NCI-H2171 treated with DMSO at 0.1 percent for 48 hours (cell line): ENCODE measurements around the gene TATDN3.
"Not testable (repeated sequence)": the region's sequence is repeated elsewhere in the genome, so short reads cannot be mapped to it uniquely, and the experiment has no call there.

Source experiments
- DNase-seq: peaks from one replicate; lab custom pipeline; 2025; lab: John Stamatoyannopoulos, UW

Gene TATDN3

DNA sequence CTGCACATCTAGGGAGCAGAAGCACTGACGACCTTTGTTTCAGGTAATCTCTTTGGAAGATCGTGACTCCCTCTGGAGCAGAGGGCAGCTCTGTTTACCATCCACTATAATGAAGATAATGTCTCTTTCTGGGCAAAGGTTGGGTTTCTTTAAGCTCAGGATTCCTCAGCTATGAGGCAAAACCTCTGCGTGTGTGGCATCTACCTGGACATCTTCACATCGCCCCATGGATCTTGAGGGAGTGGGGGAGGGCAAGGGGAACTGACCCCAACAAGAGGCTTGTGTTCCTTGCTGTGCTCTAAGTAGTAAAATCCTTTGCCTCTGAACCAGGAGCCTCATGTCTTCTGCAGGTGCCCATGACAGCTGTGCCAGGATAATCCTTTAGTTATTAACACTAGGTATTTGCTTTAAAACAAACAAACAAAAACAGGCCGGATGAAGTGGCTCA, 36.2 kb downstream of the TATDN3 start:
- no peak for DNase-seq

DNA sequence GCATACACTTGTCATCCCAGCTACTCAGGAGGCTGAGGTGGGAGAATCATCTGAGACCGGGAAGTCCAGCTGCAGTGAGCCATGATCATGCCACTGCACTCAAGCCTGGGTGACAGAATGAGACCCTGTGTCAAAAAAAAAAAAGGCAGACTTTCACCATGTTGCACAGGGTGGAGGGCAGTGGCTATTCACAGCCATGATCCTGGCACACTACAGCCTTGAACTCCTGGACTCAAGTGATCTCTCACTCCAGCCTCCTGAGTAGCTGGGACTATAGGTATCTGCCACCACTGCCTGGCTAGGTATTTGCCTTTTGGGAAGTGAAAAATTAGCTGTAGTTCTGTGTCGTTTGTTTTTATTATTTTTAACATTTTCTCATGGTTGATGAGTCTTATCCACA, 36.7 kb downstream of the TATDN3 start:
- DNase-seq = no peak

DNA sequence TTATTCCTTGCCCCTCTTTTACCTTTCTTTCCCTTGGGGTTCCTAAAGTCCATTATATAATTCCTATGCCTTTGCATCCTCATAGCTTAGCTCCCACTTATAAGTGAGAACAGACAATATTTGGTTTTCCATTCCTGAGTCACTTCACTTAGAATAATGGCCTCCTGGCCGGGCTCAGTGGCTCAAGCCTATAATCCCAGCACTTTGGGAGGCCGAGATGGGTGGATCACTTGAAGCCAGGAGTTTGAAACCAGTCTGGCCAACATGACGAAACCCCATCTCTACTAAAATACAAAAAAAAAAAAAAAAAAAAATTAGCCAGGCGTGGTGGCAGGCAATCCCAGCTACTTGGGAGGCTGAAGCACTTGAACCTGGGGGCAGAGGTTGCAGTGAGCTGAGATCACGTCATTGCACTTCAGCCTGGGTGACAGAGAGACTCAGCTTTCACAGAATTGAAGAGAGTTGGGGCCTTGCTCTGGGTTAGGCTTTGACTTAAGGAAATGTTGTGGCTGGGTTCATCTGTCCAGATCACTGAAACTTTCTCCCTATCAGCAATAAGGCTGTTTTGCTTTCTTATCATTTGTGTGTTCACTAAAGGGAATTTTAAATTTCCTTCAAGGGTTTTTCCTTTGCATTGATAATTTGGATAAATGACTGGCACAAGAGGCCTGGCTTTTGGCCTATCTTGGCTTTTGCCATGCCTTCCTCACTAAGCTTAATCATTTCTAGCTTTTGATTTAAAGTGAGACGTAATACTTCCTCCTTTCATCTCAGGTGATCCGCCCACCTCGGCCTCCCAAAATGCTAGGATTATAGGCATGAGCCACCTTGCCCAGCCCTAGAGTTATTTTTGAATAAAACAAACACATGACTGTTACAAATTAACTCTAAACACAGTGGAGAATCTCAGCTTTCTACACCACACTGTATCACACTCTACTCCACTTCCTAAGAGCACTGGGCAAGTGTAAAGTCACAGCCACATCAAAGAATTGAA, 41.8 kb downstream of the TATDN3 start:
- not testable (repeated sequence) for DNase-seq

DNA sequence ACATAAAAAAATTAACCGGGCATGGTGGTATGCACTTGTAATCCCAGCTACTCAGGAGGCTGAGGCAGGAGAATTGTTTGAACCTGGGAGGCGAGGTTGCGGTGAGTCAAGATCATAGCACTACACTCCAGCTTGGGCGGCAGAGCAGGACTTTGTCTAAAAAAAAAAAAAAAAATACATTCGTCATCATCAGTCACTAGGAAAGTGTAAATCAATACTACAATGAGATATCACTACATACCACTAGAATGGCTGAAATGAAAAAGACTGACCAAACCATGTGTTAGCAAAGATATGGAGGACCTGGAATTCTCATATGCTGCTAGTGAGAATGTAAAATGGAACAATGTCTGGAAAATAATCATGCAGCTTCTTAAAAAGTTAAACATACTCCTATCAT, 46.5 kb downstream of the TATDN3 start:
- no peak for DNase-seq

DNA sequence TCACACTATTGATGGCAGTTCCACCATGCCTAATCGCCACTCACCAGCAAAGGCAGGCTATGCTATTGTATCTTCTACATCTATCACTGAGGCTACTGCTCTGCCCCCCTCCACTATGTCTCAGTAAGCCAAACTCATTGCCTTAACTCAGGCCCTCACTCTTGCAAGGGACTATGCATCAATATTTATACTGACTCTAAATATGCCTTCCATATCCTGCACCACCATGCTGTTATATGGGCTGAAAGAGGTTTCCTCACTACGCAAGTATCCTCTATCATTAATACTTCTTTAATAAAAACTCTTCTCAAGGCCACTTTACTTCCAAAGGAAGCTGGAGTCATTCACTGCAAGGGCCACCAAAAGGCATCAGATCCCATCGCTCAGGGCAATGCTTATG, 52.8 kb downstream of the TATDN3 start:
- not testable (repeated sequence) for DNase-seq

DNA sequence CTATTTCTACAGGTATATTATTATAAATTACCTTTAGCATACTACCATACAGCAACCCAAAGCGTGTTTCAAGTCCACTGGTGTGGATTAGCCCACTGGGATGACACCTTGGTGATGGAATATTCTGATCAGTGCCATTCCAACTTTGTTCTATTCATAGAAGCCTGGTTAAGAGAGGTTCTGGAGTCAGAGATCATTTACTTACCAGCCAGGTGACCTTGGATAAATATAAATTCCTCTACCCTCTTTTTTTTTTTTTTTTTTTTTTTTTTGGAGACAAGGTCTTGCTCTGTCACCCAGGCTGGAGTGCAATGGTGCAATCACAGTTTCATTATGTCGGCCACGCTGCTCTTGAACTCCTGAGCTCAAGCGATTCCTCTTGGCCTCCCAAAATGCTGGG, 55.9 kb downstream of the TATDN3 start, which contains the start of gene SPATA45:
SPATA45 (minus strand) TSS at position 101 of the 400 bp plus-strand sequence. CDS start 11,500 bp downstream, outside the sequence.
- DNase-seq = no peak

DNA sequence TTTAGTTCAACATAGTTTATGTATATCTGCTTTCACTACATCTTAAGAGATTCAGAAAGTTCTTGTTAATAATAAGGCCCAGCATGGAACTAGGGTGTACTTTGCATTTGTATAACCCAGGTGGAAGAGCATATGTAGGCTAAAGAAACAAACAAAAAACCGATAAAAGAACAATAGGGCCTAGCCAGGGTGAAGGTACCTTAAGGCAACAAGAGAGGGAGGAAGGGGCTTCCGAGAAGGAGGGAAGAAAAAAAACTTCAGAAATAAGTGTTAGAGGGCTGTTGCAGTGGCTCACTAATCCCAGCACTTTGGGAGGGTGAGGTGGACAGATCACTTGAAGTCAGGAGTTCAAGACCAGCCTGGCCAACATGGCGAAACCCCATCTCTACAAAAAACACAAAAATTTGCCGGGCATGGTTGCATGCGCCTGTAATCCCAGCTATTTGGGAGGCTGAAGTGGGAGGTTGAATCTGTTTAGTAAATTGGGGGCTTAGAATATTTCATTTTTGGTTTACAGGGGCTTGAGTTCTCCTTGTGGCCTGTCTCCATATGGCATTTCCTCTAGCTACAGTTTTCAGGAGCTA, 60.5 kb downstream of the TATDN3 start:
- no peak for DNase-seq

DNA sequence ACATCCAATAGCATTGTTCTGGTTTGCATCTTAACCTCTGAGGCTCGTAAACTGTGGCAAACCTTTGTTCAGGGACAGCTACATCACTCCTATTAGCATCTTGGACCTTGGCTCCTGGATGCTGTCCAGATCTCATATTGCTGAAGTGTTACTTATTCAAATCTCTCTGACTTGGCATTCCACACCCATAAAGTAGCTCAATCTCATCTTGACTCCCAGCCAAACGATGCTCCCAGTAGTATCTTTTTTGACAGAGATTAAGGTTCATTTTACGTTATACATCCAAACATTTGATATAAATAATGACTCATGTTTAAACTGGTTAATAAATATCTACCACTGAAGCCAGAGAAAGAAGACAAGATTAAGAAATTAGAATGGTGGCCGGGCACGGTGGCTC, 62.0 kb downstream of the TATDN3 start:
- DNase-seq = no peak

DNA sequence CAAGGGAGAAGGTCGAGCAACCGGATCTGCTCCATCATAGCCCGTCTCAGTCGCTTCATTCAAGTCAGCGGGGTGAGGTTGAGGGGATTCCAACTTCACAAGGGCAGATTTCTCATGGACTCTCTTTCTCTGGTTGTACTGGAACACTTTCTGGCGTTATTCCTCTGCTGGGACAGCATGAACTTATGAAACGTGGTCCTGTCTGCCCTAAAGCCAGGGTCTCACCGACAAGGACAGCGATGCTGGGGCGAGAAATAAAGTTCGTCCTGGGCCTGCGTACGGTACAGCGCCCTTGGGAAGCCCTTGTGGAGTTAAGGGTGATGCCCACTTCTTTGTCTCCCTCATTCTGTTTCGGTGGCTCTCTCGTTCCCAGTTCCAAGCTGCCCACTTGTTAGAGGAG, 65.1 kb downstream of the TATDN3 start:
- DNase-seq = no peak

DNA sequence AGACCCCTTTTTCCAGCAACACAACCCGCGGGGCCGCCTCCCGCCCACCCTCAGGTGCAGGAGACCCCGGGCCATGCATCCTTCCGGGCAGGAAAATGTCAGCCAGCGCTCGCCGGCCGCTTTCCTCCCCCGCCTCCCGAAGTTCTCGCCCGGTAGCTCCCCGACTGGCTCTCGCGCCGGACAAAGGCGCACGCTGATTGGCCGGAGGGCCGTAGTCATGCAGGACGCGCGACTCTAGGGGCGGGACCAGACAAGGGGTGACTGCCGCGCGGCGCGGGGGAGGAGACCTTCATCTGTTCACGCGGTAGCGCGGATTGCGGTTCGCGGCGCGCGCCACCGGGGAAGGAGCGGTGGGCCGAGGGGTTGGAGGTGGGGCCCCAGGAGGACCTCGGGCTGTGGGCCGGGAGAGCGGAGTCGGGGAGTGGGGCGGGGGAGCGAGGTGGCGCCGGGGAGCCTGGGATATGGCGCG, 66.3 kb downstream of the TATDN3 start, which contains the start of gene FLVCR1:
FLVCR1 (plus strand) TSS at position 284 of the 469 bp plus-strand sequence; CDS start at position 462, 178 bp downstream.
- peak; percentile 96 for DNase-seq

DNA sequence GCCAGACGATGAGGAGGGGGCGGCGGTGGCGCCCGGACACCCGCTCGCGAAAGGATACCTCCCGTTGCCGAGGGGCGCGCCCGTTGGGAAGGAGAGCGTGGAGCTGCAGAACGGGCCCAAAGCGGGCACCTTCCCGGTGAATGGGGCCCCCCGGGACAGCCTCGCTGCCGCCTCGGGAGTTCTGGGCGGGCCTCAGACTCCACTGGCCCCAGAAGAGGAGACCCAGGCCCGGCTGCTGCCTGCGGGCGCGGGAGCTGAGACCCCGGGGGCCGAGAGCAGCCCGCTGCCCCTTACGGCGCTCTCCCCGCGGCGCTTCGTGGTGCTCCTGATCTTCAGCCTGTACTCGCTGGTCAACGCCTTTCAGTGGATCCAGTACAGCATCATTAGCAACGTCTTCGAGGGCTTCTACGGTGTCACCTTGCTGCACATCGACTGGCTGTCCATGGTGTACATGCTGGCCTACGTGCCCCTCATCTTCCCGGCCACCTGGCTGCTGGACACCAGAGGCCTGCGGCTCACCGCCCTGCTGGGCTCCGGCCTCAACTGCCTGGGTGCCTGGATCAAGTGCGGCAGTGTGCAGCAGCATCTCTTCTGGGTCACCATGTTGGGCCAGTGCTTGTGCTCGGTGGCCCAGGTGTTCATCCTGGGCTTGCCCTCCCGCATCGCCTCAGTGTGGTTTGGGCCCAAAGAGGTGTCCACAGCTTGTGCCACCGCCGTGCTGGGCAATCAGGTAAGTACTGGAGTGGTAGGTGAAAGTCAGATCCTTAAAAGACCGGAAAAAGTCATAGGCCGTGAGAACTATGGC, 67.0 kb downstream of the TATDN3 start:
- peak; percentile 51 for DNase-seq

DNA sequence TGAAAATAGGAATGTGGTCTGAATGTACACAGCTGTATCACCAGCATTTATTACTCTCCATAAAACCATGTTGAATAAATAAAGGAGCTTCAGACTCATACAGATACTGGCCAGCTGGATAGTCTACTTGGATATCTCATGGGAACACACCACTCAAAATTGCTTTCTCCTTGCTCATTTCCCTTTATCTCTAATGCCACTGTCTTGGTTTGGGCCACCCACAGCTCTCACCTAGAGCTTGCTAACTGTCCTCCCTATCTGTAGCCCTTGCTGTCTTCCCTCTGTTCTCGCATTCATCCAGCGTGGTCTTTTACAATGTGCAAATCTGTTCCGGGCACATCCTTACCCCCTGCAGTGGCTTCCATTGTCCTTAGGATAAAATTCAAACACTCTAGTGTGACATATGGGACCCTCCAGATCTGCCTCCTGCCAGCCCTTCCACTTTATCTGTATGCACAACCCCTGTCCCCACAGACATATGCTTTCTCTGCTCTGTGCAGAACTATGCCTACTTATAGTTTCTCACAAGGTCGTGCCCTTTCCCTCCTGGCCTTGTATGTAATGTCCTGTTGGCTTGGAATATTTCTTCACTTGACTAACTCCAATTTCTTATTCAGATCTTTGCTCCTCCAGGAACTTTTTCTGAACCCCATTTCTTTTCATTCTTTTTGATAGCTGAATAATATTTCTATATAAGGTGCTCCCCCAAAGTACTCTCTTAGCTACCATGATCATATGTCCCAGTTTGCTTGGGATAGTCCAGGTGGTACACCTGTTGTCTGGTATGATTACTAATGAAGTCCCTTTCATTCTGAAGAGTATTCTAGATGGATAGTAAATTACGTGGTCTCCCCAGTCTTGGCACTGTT, 69.3 kb downstream of the TATDN3 start:
- DNase-seq = peak; percentile 51

DNA sequence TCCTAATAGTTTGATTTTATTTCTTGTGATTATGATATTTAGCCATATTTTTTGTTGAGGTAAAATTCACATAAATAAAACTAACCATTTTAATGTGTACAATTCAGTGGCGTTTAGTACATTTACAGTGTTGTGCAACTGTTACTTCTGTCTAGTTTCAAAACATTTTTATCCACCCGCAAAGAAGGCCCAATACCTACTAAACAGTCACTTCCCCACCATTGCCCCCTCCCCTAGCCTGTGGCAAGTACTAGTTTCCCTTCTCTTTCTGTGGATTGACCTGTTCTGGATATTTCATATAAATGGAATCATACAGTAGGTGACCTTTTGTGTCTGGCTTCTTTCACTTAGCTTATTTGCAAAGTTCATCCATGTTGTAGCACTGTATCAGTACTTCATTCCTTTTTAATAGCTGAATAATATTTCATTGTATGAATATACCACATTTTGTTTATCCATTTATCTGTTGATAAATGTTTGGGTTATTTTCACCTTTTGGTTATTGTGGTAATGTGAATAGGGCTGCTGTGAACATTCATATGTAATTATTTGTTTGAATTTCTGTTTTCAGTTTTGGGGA, 70.5 kb downstream of the TATDN3 start:
- DNase-seq = no peak

DNA sequence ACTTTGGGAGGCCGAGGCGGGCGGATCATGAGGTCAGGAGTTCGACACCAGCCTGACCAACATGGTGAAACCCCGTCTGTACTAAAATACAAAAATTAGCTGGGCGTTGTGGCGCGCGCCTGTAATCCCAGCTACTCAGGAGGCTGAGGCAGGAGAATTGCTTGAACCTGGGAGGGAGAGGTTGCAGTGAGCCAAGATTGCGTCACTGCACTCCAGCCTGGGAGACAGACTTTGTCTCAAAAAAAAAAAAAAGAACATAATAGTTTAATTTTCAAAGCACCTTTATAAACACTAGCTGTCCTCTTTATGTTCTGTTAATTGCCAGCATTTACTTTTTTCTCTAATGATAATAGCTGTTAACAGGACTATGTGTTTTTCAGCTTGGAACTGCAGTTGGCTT, 71.7 kb downstream of the TATDN3 start:
- not testable (repeated sequence) for DNase-seq

DNA sequence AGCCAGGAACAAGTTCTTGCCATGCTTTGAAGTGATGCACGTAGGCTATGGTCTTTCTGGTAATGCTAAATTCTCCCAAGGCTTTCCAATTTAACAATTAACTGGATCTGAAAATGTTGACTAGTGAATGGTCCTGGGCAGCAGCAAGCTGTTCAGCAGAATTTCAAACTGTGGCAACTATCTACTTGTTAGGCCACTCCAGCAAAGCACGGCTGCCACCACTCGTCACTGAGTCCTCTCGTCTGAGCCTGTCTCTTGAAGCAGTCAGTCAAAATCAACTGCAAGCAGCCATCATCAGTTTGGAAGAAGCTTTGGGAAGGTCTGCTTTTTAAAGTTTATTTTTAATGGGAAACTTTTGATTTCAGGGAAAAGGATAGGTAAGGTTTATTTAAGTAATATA, 72.5 kb downstream of the TATDN3 start:
- DNase-seq = no peak
